ENCODE measurements around the gene CCN5.
A peak's percentile ranks its signal among the peaks of the same experiment; 100 is the strongest.

Gene CCN5

GRCh38 chr20:44738813-44739477 is 23.8 kb downstream of the CCN5 start:
- DNase-seq = no peak

- no peak for DNase-seq
These were observed 24.8 kb downstream of the CCN5 start for GRCh38 chr20:44739942-44740341.

GRCh38 chr20:44742304-44743079 is 27.3 kb downstream of the CCN5 start:
- no peak for DNase-seq

GRCh38 chr20:44743080-44743701 is 28.0 kb downstream of the CCN5 start:
- DNase-seq = no peak

GRCh38 chr20:44743916-44744655 is 28.9 kb downstream of the CCN5 start:
- no peak for DNase-seq

GRCh38 chr20:44745122-44745597 is 30.0 kb downstream of the CCN5 start:
- DNase-seq = no peak

GRCh38 chr20:44745598-44746366 is 30.6 kb downstream of the CCN5 start, which contains the start of gene KCNK15:
TSS of gene KCNK15 (plus strand) at chr20:44745865. CDS start at chr20:44745911, 46 bp downstream.
- DNase-seq = peak in 1 of 4 experiments; percentile 16

- DNase-seq = no peak
These were observed 31.4 kb downstream of the CCN5 start for GRCh38 chr20:44746367-44747165.

- peak; percentile 15 to 51 (median 29) for DNase-seq
These were observed 32.2 kb downstream of the CCN5 start for GRCh38 chr20:44747166-44748004.

GRCh38 chr20:44748005-44748370 is 32.8 kb downstream of the CCN5 start:
- no peak for DNase-seq

- DNase-seq = no peak
These were observed 35.1 kb downstream of the CCN5 start for GRCh38 chr20:44750081-44750805.

- DNase-seq = no peak
These were observed 37.1 kb downstream of the CCN5 start for GRCh38 chr20:44752099-44752931.

GRCh38 chr20:44754554-44754953 is 39.4 kb downstream of the CCN5 start:
- no peak for DNase-seq

- DNase-seq = no peak
These were observed 41.0 kb downstream of the CCN5 start for GRCh38 chr20:44756011-44756688.

- no peak for DNase-seq
These were observed 41.8 kb downstream of the CCN5 start for GRCh38 chr20:44756956-44757355.

- DNase-seq = no peak
These were observed 43.3 kb downstream of the CCN5 start for GRCh38 chr20:44758247-44759101.

- no peak for DNase-seq
These were observed 44.4 kb downstream of the CCN5 start for GRCh38 chr20:44759595-44759994.
